Gastrocnemius medialis (tissue), 4 donors: Measurements from ENCODE around the gene VDR. TPM values are rescaled to one million over a fixed set of nuclear protein-coding genes. Genes with fewer than 3 reads are reported as not detected.

Experiments
- ATAC-seq, 2 donors: fragments of 150-250 bp; one replicate each; pipeline ENCODE4 v1.9.1; 2016
- DNase-seq, 2 donors: peaks; one replicate each; pipeline ENCODE4 v3.0.0-alpha.2; 2019
- H3K27ac ChIP-seq, 4 donors: fragments of 200-600 bp; sonication (generic); 1 replicate in 1 of 4; 2 replicates in 3 of 4; pipeline ENCODE4 v1.5.1; 2016 to 2018; ENCODE audit warnings: mild to moderate bottlenecking in 2 of 4, moderate library complexity in 1 of 4
- H3K27me3 ChIP-seq, 3 donors: fragments of 200-600 bp; sonication (generic) in 2 of 3; 1 replicate in 1 of 3; 2 replicates in 2 of 3; pipeline versions ENCODE4 v1.5.1 to v1.6.0; 2016 to 2019; ENCODE audit warnings: mild to moderate bottlenecking in 1 of 3, moderate library complexity in 1 of 3
- H3K36me3 ChIP-seq, 2 donors: fragments of 200-600 bp; sonication (generic) in 1 of 2; one replicate each; pipeline ENCODE4 v1.5.1; 2017 to 2018
- H3K4me1 ChIP-seq, 2 donors: fragments of 200-600 bp; sonication (generic) in 1 of 2; one replicate each; pipeline ENCODE4 v1.5.1; 2016 to 2017; ENCODE audit warnings: mild to moderate bottlenecking in 2 of 2
- H3K4me3 ChIP-seq, 4 donors: fragments of 200-600 bp; sonication (generic) in 3 of 4; 1 replicate in 1 of 4; 2 replicates in 3 of 4; pipeline ENCODE4 v1.5.1; 2016 to 2019; ENCODE audit warnings: mild to moderate bottlenecking in 2 of 4
- H3K9me3 ChIP-seq, 3 donors: fragments of 200-600 bp; sonication (generic) in 2 of 3; 1 replicate in 1 of 3; 2 replicates in 2 of 3; pipeline ENCODE4 v1.5.1; 2016 to 2019
- CTCF ChIP-seq, 5 experiments: fragments of 450-650 bp in 3 of 5; fragments of 200-600 bp in 2 of 5; sonication (generic) in 2 of 5; IDR thresholded peaks in 4 of 5; conservative IDR thresholded peaks in 1 of 5; 1 replicate in 4 of 5; 2 replicates in 1 of 5; pipeline ENCODE4 v1.5.1; 2016 to 2019; ENCODE audit warnings: antibody characterized with exemption in 5 of 5, mild to moderate bottlenecking in 3 of 5, moderate library complexity in 3 of 5
- POLR2A ChIP-seq, 2 donors: fragments of 450-650 bp; IDR thresholded peaks; one replicate each; pipeline ENCODE4 v1.6.1; 2017; ENCODE audit warnings: antibody characterized with exemption in 2 of 2, mild to moderate bottlenecking in 2 of 2, moderate library complexity in 2 of 2
- in situ Hi-C, 4 donors: fragments of 200-750 bp; cut with MboI; loops; one replicate each; pipeline versions ENCODE4 v1.15.0 to v1.8.0; 2017; ENCODE audit warnings: low sequenced_read_pairs in 4 of 4
- intact Hi-C: fragments of 100-400 bp; cut with DNase I; formaldehyde crosslinking; loops from one replicate; pipeline ENCODE4 v1.15.1; 2023; ENCODE audit warnings: low total_unique reads
- total RNA-seq, 4 donors: library from RNA; depleted of rRNA; stranded (reverse); fragments of >200 nt; gene quantifications; one replicate each; pipeline versions ENCODE4 v1.1.0 to v1.2.3, GENCODE V29; 2016

The VDR gene
- total RNA-seq, 4 donors from 2014 or later = 3.2 to 6.1 (median 4.4) TPM

- no peaks in the 10 kb centered on the region for H3K36me3 ChIP-seq
- intact Hi-C loops = no loop called here
Observed at GRCh38 chr12:47852096-47852571, 52.7 kb downstream of the VDR start.

DNA sequence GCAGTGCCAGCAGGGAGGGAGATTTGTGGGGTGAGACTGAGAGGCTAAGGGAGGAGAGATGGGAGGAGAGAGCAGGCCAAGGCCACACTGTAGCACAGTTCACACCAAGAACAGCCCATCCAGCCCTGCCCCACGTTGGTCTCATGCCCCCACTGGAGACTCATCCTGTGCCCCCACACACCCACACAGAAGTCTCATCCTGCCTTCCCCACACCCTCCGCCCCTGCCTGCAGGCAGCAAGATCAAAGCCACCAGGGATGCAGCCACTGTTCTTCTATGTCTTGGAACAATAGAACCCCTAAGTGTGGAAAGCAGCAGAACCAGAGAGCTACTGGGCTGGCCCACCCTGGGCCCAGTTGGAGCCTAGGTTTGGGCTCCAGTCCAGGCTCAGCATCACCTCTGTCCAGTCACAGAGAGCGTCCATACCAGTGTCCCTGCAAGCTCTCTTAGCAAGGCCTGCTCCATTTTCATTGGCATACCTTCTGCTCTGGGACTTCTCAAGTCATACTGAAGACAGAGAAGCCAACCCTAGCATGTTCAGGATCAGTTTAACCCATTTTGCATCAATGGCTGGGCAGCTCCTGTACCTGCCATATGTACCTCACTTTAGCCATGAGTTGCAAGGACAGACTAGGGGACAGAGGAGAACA, 53.4 kb downstream of the VDR start:
- Histone ChIP-seq H3K27me3 (no peaks in the 10 kb centered on the region), H3K9me3 (no peaks in the 10 kb centered on the region), H3K36me3 (no peaks in the 10 kb centered on the region), H3K27ac (no peak overlapping the region), H3K4me1 (no peaks in the 10 kb centered on the region), H3K4me3 (no peak overlapping the region)
- intact Hi-C loops (no loop called here), in situ Hi-C loops (no loop called here)
- no peak for DNase-seq
- ATAC-seq = no peak
- TF ChIP-seq CTCF (IDR thresholded peaks at IDR 0.05 in 4 of 5, conservative IDR thresholded peaks at IDR 0.05 in 1 of 5) (no peak), POLR2A (IDR thresholded peaks at IDR 0.05) (no peak)

More at GRCh38 chr12:47852096-47852571, 52.7 kb downstream of the VDR start:
- H3K4me1 ChIP-seq = no peaks in the 10 kb centered on the region
- no peak for DNase-seq
- no peak for ATAC-seq
- no peaks in the 10 kb centered on the region for H3K27me3 ChIP-seq
- no peak overlapping the region for H3K4me3 ChIP-seq
- H3K9me3 ChIP-seq = no peaks in the 10 kb centered on the region
- H3K27ac ChIP-seq = no peak overlapping the region
- in situ Hi-C loops = no loop called here
- no peak for TF ChIP-seq POLR2A (IDR thresholded peaks at IDR 0.05)
- no peak for TF ChIP-seq CTCF (IDR thresholded peaks at IDR 0.05 in 4 of 5, conservative IDR thresholded peaks at IDR 0.05 in 1 of 5)

DNA sequence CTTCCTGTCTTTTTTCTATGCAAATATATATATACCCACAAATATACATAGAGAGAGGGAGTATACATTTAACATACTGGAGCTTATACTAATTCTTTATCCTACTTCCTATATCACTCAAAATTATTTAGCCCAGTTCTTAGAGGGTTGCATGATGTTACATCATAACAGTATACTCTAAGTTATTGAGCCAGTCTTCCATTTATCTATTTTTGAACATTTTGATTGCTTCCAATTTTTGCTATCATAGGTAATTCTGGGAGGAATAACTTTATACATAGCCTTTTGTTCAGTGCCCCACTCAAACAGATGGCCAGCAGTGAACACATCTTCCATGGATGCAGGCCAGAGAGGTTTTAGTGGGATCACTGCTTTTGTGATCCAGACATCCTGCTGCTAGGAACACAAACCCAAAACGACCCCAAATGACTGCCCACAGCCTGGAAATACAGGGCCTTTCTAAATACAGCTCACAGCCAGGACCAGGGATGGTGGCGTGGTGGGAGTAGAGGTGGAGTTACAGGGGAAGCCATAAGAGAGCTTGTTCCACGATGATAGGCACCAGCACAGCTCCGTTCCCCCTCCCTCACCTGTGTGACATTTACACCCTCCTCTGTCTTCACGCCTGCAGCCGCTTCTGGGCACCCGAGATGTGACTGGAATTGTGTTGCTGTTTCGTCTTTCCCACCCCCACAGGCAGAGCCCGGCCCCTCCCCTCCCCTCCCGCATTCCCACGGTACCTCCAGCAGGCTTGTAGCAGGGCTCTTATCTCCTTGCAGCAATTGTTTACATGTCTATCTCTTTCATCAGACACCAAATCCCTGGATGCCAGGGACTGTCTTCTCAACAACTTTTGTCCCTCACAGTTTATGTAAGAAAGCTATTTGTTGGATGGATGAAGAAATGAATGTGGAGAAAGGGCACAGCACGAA, 54.4 kb downstream of the VDR start:
- DNase-seq = no peak
- Histone ChIP-seq H3K4me1 (no peaks in the 10 kb centered on the region), H3K27me3 (no peaks in the 10 kb centered on the region), H3K36me3 (no peaks in the 10 kb centered on the region), H3K9me3 (no peaks in the 10 kb centered on the region), H3K4me3 (no peak overlapping the region), H3K27ac (no peak overlapping the region)
- intact Hi-C loops = no loop called here
- in situ Hi-C loops = no loop called here
- no peak for ATAC-seq
- TF ChIP-seq POLR2A (IDR thresholded peaks at IDR 0.05) (no peak), CTCF (IDR thresholded peaks at IDR 0.05 in 4 of 5, conservative IDR thresholded peaks at IDR 0.05 in 1 of 5) (no peak)

DNA sequence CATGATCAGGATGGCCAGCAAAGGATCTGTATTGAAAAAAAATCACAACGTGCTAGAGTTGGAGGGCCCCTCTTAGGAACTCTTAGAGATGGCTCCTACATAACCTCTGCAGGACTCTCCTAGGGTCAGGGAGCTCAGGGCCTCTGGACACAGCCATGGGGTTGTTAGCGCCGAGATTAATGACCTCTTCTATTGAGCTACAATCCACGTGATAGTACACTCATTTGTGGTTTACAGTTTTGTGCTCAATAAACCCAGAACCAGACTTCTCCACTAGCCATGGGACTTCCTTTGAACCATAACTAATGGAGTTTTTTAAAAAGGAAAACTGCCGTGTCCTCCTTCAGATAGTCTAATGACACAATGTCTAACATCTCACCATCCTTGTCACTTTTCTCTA, 55.5 kb downstream of the VDR start:
- Histone ChIP-seq H3K4me3 (no peak overlapping the region), H3K36me3 (no peaks in the 10 kb centered on the region), H3K27me3 (no peaks in the 10 kb centered on the region), H3K4me1 (peaks cover 0 to 5% of the 10 kb centered on the region in 2 donors), H3K9me3 (no peaks in the 10 kb centered on the region), H3K27ac (no peak overlapping the region)
- DNase-seq (no peak), ATAC-seq (no peak)
- intact Hi-C loops (no loop called here), in situ Hi-C loops (loop anchor here in 2 of 4 donors (25.0 kb wide), 1 partner anchor 112 kb away; the partner anchor contains the start of gene ENDOU (in 2 of the 2))
- no peak for TF ChIP-seq CTCF (IDR thresholded peaks at IDR 0.05 in 4 of 5, conservative IDR thresholded peaks at IDR 0.05 in 1 of 5)
